Endodermal cell (in vitro differentiated cells): ENCODE data around the gene POMP. TPM values are rescaled to one million over a fixed set of nuclear protein-coding genes. Genes with fewer than 3 reads are reported as not detected.

Experiments used
- DNase-seq: peaks from one replicate; pipeline ENCODE4 v3.0.0-alpha.2; 2017
- H3K27ac ChIP-seq: 2 replicates; pipeline ENCODE4 v1.5.1; 2013; ENCODE audit warnings: mild to moderate bottlenecking, low read depth, low read length, moderate library complexity
- H3K27me3 ChIP-seq: 2 replicates; pipeline ENCODE4 v1.6.1; 2013; ENCODE audit warnings: mild to moderate bottlenecking, low read length, moderate library complexity; ENCODE audit not compliant: insufficient read depth, control insufficient read depth, poor library complexity, severe bottlenecking
- H3K36me3 ChIP-seq: 2 replicates; pipeline ENCODE4 v1.7.0; 2013; ENCODE audit warnings: mild to moderate bottlenecking, low read length, moderate library complexity; ENCODE audit not compliant: control insufficient read depth, insufficient read depth
- H3K4me1 ChIP-seq: one replicate; pipeline ENCODE4 v1.7.0; 2013; ENCODE audit warnings: low read length; ENCODE audit not compliant: control insufficient read depth, insufficient read depth
- H3K4me3 ChIP-seq: 2 replicates; pipeline ENCODE4 v1.5.1; 2013; ENCODE audit warnings: mild to moderate bottlenecking, low read length, moderate library complexity
- H3K9ac ChIP-seq: 2 replicates; pipeline ENCODE4 v1.6.1; 2013; ENCODE audit warnings: mild to moderate bottlenecking, low read length, moderate library complexity; ENCODE audit not compliant: poor library complexity, severe bottlenecking; ENCODE audit errors: extremely low read depth
- H3K9me3 ChIP-seq: 2 replicates; pipeline ENCODE4 v1.6.1; 2013; ENCODE audit warnings: mild to moderate bottlenecking, low read length, moderate library complexity; ENCODE audit not compliant: control insufficient read depth
- H3K27ac Mint-ChIP-seq: 2 replicates; pipeline ENCODE4 v1.8.0; 2020; ENCODE audit warnings: mixed read lengths
- H3K27me3 Mint-ChIP-seq: 2 replicates; pipeline ENCODE4 v1.8.0; 2021; ENCODE audit warnings: mild to moderate bottlenecking, mixed read lengths; ENCODE audit not compliant: insufficient read depth
- H3K36me3 Mint-ChIP-seq: 2 replicates; pipeline ENCODE4 v1.8.0; 2020; ENCODE audit warnings: low read depth, mixed read lengths
- H3K4me1 Mint-ChIP-seq: 2 replicates; pipeline ENCODE4 v1.8.0; 2020; ENCODE audit warnings: mixed read lengths
- H3K4me3 Mint-ChIP-seq: 2 replicates; pipeline ENCODE4 v1.8.0; 2020; ENCODE audit warnings: mild to moderate bottlenecking, moderate library complexity, mixed read lengths
- H3K9me3 Mint-ChIP-seq: 2 replicates; pipeline ENCODE4 v1.8.0; 2020; ENCODE audit warnings: mild to moderate bottlenecking, mixed read lengths
- CTCF ChIP-seq: fragments of 200-600 bp; sonication (generic); conservative IDR thresholded peaks from 2 replicates; pipeline ENCODE4 v1.5.0; 2021; ENCODE audit warnings: antibody characterized with exemption, mild to moderate bottlenecking
- WGBS, 2 experiments: methylation state at CpG; one replicate each; pipeline versions ENCODE4 v1.1.5 to v1.1.7; 2013; ENCODE audit warnings: missing lambda C conversion rate in 2 of 2, mixed read lengths in 1 of 2; ENCODE audit not compliant: insufficient coverage in 1 of 2, insufficient read length in 1 of 2; 5-methylcytosine and 5-hydroxymethylcytosine counted together
- total RNA-seq, 2 donors: library from RNA; stranded (reverse); fragmentation: NEBNext Ultra II Directional in 1 of 2; extraction: Animal tissue kit (Norgen Biotek cat#: 25700) in 1 of 2; gene quantifications; 2 replicates in 1 of 2; 3 replicates in 1 of 2; pipeline ENCODE4 v1.2.1, GENCODE V29; 2021

Gene POMP
- total RNA-seq, 2 donors from 2014 or later: 88.8 to 95.4 TPM

- Mint-ChIP-seq H3K27ac (peak overlapping the region; percentile 95), H3K9me3 (no peaks in the 10 kb centered on the region), H3K4me3 (peak overlapping the region; percentile 95), H3K4me1 (peaks cover 25% of the 10 kb centered on the region), H3K27me3 (no peaks in the 10 kb centered on the region), H3K36me3 (peaks cover 21% of the 10 kb centered on the region)
- TF ChIP-seq CTCF: no peak
- Histone ChIP-seq H3K9ac (peak overlapping the region; percentile 78), H3K27ac (peak overlapping the region; percentile 28), H3K27me3 (no peaks in the 10 kb centered on the region), H3K4me3 (peak overlapping the region; percentile 93), H3K9me3 (no peaks in the 10 kb centered on the region), H3K4me1 (peaks cover 5% of the 10 kb centered on the region), H3K36me3 (peaks cover 41% of the 10 kb centered on the region)
- WGBS, 2 experiments: 17 to 24% methylated on average over 1 to 2 of the region's 4 CpGs
- no peak for DNase-seq
Observed at GRCh38 chr13:28659621-28659970, 666 bp downstream of the POMP start.

- Histone ChIP-seq H3K4me3 (no peak overlapping the region), H3K9me3 (no peaks in the 10 kb centered on the region), H3K4me1 (no peaks in the 10 kb centered on the region), H3K36me3 (peaks cover 96% of the 10 kb centered on the region), H3K27me3 (no peaks in the 10 kb centered on the region), H3K9ac (no peak overlapping the region), H3K27ac (no peak overlapping the region)
- Mint-ChIP-seq H3K27me3 (no peaks in the 10 kb centered on the region), H3K27ac (no peak overlapping the region), H3K4me1 (no peaks in the 10 kb centered on the region), H3K9me3 (no peaks in the 10 kb centered on the region), H3K4me3 (no peak overlapping the region), H3K36me3 (peaks cover 80% of the 10 kb centered on the region)
- no peak for TF ChIP-seq CTCF
- no peak for DNase-seq
- 81 to 90% methylated on average over 4 to 7 of the region's 9 CpGs for WGBS, 2 experiments
Observed at GRCh38 chr13:28666897-28667488, 8.1 kb downstream of the POMP start.

GRCh38 chr13:28671126-28671792, 12.3 kb downstream of the POMP start:
- no peak overlapping the region for H3K4me3 ChIP-seq
- Mint-ChIP-seq H3K27me3 (no peaks in the 10 kb centered on the region), H3K4me3 (no peak overlapping the region), H3K36me3 (peaks cover 90% of the 10 kb centered on the region), H3K4me1 (no peaks in the 10 kb centered on the region), H3K27ac (no peak overlapping the region), H3K9me3 (no peaks in the 10 kb centered on the region)
- no peaks in the 10 kb centered on the region for H3K27me3 ChIP-seq
- no peaks in the 10 kb centered on the region for H3K4me1 ChIP-seq
- no peak for TF ChIP-seq CTCF
- DNase-seq: no peak
- no peaks in the 10 kb centered on the region for H3K9me3 ChIP-seq
- H3K36me3 ChIP-seq: peaks cover 95% of the 10 kb centered on the region
- H3K27ac ChIP-seq: no peak overlapping the region
- no peak overlapping the region for H3K9ac ChIP-seq
